HepG2 (cell line): Measurements from ENCODE around the gene HLA-DOA. TPM values are rescaled to one million over a fixed set of nuclear protein-coding genes. Genes with fewer than 3 reads are reported as not detected.

Experiments used
- CBX2 ChIP-seq, 2 experiments: fragments of 200-600 bp in 1 of 2; sonication (generic); formaldehyde crosslinking in 1 of 2; IDR thresholded peaks; 2 replicates each; pipeline versions ENCODE4 v1.7.0 to v1.8.1; 2018 to 2022; ENCODE audit warnings: low read depth in 2 of 2, low read length in 1 of 2, mild to moderate bottlenecking in 1 of 2, missing genetic modification reagents in 1 of 2
- GMEB1 ChIP-seq: sonication (generic); formaldehyde crosslinking; IDR thresholded peaks from 2 replicates; pipeline ENCODE4 v1.5.1; 2020; ENCODE audit warnings: missing genetic modification reagents, mild to moderate bottlenecking, borderline replicate concordance
- HMG20B ChIP-seq: conservative IDR thresholded peaks from 2 replicates; pipeline ENCODE4 v1.6.1; 2016; ENCODE audit warnings: missing genetic modification reagents, missing compliant biosample characterization
- MIER3 ChIP-seq: IDR thresholded peaks from 2 replicates; pipeline ENCODE4 v1.6.1; 2016; ENCODE audit warnings: missing compliant biosample characterization, borderline replicate concordance
- MYC ChIP-seq: sonication (generic); formaldehyde crosslinking; IDR thresholded peaks from 2 replicates; pipeline ENCODE4 v1.9.0; 2021; ENCODE audit warnings: missing genetic modification reagents, borderline replicate concordance
- PHF8 ChIP-seq: sonication (generic); formaldehyde crosslinking; IDR thresholded peaks from 2 replicates; pipeline ENCODE4 v1.5.0; 2020; ENCODE audit warnings: missing genetic modification reagents
- RCOR2 ChIP-seq: IDR thresholded peaks from 2 replicates; pipeline ENCODE4 v1.6.1; 2016; ENCODE audit warnings: missing biosample characterization, missing genetic modification reagents
- REXO4 ChIP-seq: sonication (generic); formaldehyde crosslinking; IDR thresholded peaks from 2 replicates; pipeline ENCODE4 v1.8.0; 2022; ENCODE audit warnings: missing genetic modification reagents, mild to moderate bottlenecking, borderline replicate concordance
- TRIM22 ChIP-seq: fragments of 450-650 bp; IDR thresholded peaks from 2 replicates; pipeline ENCODE4 v1.6.1; 2017
- ZNF143 ChIP-seq: sonication (generic); formaldehyde crosslinking; IDR thresholded peaks from 2 replicates; pipeline ENCODE4 v1.4.0; 2020; ENCODE audit warnings: missing genetic modification reagents
- ZNF354B ChIP-seq: sonication (generic); formaldehyde crosslinking; IDR thresholded peaks from 2 replicates; pipeline ENCODE4 v1.8.0; 2022; ENCODE audit warnings: mild to moderate bottlenecking, missing genetic modification reagents
- ZNF546 ChIP-seq: sonication (generic); formaldehyde crosslinking; conservative IDR thresholded peaks from 2 replicates; pipeline ENCODE4 v1.8.1; 2023; ENCODE audit warnings: mild to moderate bottlenecking, missing genetic modification reagents
- ZNF580 ChIP-seq: IDR thresholded peaks from 2 replicates; pipeline ENCODE4 v1.6.1; 2016; ENCODE audit warnings: low read depth, borderline replicate concordance
- ZNF646 ChIP-seq: sonication (generic); formaldehyde crosslinking; IDR thresholded peaks from 2 replicates; pipeline ENCODE4 v1.9.0; 2021; ENCODE audit warnings: mild to moderate bottlenecking, missing genetic modification reagents
- ZNF740 ChIP-seq: sonication (generic); formaldehyde crosslinking; IDR thresholded peaks from 2 replicates; pipeline ENCODE4 v1.4.0; 2020; ENCODE audit warnings: missing genetic modification reagents
- ZNF83 ChIP-seq: sonication (generic); formaldehyde crosslinking; IDR thresholded peaks from 2 replicates; pipeline ENCODE4 v1.4.0; 2020; ENCODE audit warnings: missing genetic modification reagents, mild to moderate bottlenecking, borderline replicate concordance
- ZSCAN20 ChIP-seq: sonication (generic); formaldehyde crosslinking; IDR thresholded peaks from 2 replicates; pipeline ENCODE4 v1.4.0; 2020; ENCODE audit warnings: missing genetic modification reagents, mild to moderate bottlenecking, borderline replicate concordance
- polyA plus RNA-seq, 8 experiments: library from polyadenylated mRNA; depleted of rRNA in 3 of 8; stranded (reverse) in 7 of 8; unstranded in 1 of 8; fragments of >200 nt; fragmentation: Illumina TruSeq in 4 of 8; extraction: Trizol in 4 of 8; gene quantifications; 2 replicates each; pipeline versions ENCODE4 v1.2.1 to v1.2.3, GENCODE V29; 2011 to 2016; ENCODE audit warnings: low read depth in 4 of 8, missing spikeins in 1 of 8, mixed read lengths in 1 of 8; ENCODE audit not compliant: insufficient read depth in 1 of 8
- total RNA-seq, 5 experiments: library from RNA; depleted of rRNA; stranded (reverse); fragments of >200 nt; fragmentation: Illumina TruSeq; extraction: Trizol; gene quantifications; 2 replicates each; pipeline ENCODE4 v1.2.3, GENCODE V29; 2016; ENCODE audit warnings: low read depth in 1 of 5

Gene HLA-DOA
- total and polyA plus RNA-seq, 2 of the 13 experiments (the other 11 are each of a cell fraction or from before 2014, with no cell fraction given), result 0.03 to 0.09 TPM

- TF ChIP-seq ZNF646 (CRISPR knock-in tag) (no peak), MYC (CRISPR knock-in tag) (peak; percentile 18), ZNF354B (CRISPR knock-in tag) (no peak), HMG20B (CRISPR knock-in tag) (0 out of 2 replicates have a peak, but pooled peaks have one; percentile 59), ZNF83 (CRISPR knock-in tag) (0 out of 2 replicates have a peak, but pooled peaks have one; percentile 81), RCOR2 (no peak), ZNF580 (no peak; the same call in 1 of the 2 replicates), CBX2 (IDR thresholded peaks at IDR 0.05; ENCODE audit: low read depth, low read length) (no peak), CBX2 (CRISPR knock-in tag; IDR thresholded peaks at IDR 0.05; ENCODE audit: low read depth) (no peak), PHF8 (0 out of 2 replicates have a peak, but pooled peaks have one; percentile 26), ZSCAN20 (CRISPR knock-in tag) (no peak; the same call in 1 of the 2 replicates), ZNF546 (CRISPR knock-in tag) (0 out of 2 replicates have a peak, but pooled peaks have one; percentile 57), GMEB1 (CRISPR knock-in tag) (0 out of 2 replicates have a peak, but pooled peaks have one; percentile 47), ZNF143 (CRISPR knock-in tag) (no peak; the same call in none of the 2 replicates), ZNF740 (CRISPR knock-in tag) (peak; percentile 75), TRIM22 (no peak), REXO4 (CRISPR knock-in tag) (no peak), MIER3 (CRISPR knock-in tag) (no peak; the same call in 1 of the 2 replicates)
Observed at GRCh38 chr6:32971581-32972352, 37.6 kb downstream of the HLA-DOA start (continued).
